GM19193 (cell line): Measurements from ENCODE around the gene LHX3.

Source experiments
- POLR2A ChIP-seq: IDR thresholded peaks from 4 replicates; pipeline ENCODE4 v1.6.1; 2011; ENCODE audit not compliant: insufficient read depth, insufficient read length; ENCODE audit errors: extremely low read depth

The LHX3 gene

DNA sequence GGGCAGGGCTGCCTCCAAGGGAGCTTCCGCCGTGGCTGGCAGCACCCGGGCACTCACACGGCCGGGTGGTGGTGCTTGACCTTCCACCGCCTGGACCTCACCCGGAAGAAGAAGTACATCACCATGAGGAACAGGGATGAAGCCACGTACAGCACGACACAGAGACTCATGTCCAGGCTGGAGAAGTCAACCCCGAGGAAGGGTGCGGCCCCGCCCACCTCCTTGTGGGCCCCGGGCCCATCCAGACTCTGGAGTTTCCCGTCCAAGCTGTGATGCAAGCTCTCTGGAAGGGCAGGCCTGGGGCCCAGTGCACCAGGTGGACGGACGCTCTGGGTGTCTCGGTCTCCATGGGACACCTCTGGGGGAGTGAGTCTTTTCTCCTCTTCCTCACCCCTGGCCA, 3.7 kb upstream of the LHX3 start:
- no peak for TF ChIP-seq POLR2A

DNA sequence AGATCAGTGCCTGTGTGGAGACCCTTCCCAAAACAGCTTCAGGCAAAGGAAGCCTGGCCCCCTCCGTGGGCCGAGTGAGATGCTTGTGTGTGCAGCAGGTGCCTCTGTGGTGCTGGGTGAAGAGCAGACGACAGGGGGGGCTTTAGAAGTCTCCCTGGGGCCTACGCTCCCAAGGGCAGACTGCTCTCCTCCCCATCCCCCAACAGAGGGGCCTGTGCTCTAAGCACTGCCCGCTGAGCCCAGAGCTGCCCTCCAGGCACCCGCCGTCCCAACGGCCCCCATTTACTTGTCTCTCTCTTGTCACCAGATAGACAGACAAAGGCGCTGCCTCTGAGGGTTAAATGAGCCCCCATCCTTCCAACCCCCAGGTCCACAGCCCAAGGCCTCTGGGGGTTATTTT, 2.7 kb upstream of the LHX3 start:
- no peak for TF ChIP-seq POLR2A

DNA sequence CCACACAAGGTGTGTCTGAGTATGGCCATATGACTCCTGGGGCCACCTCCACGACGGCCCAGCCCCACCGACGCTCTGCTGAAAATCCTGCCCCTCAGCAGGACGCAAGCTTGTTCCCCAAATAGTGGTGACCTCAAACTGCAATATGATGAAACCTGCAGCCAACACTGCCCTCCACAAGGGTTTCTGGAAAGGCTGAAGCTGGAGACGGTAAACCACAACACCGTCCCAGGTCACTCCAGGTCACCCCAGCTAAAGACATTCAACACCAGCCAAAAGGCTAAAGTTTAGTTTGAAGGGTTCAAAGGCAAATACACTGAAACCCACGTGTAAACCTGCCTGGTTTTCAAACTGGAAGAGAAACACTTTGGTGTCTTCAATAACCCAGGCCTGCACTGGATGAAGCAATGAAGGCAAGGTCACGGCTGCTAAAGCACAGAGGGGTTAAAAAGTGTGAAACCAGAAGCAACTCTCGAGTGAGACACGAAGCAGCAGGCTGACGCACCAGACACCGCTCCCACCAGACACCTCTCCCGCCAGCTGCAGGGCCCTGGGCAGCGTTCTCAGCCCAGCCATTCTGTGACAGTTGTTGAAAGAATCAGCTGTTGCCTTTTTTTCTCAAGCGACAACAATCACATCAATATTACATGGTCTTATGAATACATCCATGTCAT, 1.8 kb upstream of the LHX3 start:
- no peak for TF ChIP-seq POLR2A

DNA sequence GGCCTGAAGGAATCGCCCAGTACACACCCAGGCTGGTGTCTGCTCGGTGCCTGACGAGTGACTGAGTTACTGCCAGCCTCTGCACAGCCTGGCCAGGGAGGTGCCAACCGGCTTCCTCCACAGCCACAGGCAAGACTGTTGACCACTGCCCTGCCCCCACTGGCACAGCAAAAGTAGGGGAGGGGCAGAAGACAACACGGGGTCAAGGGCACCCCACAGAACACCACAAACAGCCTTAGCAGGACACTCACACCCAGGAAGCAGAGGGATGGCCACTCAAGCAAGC, 722 bp upstream of the LHX3 start:
- no peak for TF ChIP-seq POLR2A

DNA sequence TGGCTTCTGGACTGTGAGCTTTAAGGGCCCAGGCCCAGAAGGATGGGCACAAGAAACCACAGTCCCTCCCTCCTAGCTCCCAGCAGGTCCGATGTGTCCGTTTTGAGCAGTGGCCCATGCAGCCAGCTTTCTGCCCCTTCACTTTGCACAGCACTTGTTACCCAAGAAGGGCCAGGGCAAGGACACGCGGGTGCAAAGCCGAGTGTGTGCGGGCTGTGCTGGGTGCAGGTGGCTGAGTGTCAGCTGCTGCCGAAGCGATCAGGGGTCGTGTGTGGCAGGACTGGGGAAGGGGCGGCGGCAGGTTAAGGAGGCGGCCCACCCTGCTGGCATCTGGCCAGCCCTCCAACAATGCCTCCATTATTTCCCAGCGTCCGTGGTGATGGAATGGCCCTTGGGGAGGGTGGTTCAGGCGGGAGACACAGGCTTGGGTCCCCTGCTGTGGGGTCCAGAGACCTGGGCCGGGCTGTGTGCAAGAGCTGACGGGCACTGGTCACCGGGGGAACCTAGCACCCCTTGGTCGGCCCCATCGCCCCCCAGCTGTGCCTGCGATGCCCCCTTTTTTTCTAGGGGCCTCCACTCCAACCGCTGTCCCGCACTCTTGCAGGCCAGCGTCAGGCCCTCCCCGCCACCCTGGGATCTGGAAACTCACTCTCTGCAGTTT, 653 bp downstream of the LHX3 start:
- TF ChIP-seq POLR2A = no peak

DNA sequence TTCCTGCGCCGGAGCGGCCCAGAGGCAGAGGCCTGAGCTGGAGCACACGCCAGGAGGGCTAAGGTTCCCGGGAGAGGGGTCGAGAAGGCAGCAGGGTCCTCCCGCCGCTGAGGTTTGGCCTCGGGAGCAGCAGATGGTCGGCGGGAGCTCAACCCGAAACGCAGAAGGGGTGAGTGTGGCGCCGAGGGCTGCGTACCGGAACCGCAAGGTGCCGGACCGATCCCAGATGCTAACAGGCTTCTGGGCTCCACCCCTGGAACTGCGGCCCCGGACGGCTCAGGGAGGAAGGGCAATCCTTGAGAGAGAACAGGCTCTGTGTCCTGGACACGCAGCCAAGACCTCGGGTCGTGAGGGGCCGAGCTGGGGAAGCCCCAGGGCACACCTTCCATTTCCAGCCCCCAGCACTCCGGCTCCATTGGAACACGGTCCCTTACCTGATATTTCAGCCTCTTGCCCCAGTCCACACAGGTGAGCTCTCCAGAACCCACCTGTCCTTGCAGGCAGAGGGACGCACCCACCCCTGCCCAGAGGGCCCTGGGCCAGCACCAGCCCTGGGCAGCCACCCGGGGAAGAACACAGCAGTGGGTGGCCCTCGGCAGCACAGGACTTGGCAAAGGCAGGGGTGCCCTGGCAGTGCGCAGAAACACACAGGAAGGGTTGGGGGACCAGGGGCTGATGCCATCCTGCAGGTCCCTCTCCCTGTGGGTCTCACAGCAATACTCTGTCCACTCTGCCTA, 1.4 kb downstream of the LHX3 start:
- no peak for TF ChIP-seq POLR2A

DNA sequence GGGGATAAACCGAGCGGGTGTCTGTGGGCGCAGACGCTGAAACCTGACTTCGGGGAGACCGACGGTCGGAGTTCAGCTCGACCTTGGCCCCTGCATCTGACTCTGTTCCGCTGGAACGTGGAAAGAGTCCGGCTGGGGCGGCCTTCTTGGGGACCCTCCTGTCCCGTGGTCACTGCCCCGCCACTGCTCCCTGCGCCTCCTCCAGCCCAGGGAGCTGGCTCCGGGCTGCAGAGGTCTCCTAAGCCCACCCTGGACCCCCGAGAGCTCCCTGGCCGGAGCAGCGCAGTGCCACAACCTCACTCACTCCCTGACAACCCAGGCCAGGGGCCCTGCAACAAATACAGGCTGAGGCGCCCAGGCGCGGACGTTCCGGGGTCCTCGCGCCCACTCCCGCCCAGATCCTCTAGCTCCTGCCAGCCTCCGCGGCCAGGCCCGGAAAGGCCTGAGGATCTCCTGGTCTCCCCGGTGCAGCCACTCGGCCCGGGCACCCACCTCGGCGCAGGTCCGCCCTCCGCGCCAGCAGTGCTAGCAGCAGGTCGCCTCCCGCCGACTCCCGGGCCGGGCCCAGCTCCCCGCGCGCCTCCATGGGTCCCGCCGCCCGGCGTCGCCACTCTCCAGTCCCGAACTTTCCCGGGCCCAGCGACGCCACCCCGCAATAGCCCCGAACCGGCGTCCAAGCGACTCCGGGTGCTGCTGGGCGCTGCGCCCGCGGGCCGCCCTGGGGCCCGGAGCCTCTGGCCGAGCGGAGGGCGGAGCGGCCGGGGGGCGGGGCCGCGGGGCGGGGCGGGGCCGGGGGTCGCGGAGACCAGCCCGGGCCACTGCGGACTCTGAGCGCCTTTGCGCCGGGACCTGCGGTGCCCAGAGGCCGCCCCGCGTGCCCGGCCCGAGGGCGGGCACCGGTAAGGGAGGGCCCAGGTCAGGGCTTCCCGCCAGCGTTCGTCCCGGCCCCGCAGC, 2.2 kb downstream of the LHX3 start:
- TF ChIP-seq POLR2A = no peak

DNA sequence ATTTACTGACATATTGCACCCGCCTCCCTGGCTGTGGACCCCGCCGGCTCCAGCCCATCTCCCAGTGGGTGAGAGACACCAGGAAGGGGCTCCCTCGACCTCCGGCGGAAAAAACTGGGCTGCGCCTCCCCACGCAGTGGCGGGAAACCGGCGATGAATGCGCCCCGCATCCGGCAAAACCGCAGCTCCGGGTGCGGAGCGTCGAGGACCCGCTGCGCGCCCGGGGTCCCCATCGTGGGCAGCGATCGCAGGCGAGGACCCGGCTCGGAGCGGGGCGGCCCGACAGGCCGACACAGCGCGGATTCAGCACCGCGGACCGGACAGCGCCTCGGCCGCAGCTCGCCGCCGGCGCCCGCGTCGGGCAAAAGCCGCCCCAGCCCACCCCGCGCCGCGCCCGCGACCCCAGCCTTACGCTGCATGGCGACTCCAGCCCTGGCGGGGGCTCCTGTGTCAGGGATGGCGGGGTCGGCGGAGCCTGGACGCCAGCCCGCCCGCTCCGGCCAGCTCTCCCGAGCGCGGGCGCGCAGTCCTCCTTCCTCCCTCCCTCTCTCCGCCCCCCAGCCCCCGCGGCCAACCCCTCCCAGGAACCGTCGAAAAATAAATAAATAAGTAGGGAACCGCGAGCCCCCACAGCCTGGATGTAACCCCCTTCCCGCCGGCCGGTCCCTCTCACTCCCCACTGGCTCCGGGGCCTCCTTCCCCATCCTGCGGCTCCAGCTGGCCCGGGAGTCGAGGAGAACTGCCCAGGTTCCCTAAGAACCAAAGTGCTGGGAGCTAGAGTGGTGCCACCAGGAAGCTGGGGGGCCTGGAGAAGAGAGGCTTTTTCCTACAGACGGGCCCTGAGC, 3.1 kb downstream of the LHX3 start:
- TF ChIP-seq POLR2A = no peak

DNA sequence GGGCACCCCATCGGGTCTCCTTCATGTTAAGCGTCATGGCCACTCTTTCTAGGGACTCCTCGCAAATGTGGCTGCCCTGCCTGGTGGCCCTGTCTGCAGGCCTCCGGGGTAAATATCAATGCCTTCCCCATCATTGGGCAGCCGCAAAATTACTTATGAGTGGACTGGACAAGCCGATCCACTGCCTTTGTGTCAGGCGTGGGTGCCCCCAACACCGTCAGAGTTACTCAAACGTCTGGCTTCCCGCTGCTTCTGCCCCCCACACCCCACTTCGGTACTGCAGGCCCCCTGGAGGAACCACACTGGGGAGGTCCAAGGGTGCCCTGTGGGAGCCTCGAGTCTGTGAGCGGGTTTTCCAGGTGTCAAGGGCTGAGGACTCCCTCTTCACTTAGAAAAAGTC, 3.8 kb downstream of the LHX3 start:
- no peak for TF ChIP-seq POLR2A

DNA sequence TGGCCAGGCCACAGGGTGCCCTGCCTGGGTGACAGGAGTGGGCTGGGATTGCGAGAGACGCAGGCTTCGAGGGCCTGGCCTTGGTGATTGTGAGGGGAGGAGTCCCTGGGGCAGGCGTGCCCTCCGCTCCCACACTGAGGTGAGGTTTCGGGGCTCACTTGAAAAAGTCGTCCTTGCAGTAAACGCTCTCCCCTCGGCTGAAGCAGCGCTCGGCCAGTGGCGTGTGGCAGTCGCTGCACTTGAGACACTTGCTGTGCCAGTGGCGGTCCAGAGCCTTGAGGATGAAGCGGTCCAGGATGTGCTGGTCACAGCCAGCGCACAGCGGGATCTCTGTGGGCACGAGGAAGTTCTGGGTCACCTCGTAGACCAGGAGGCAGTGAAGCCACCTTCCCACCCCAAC, 4.5 kb downstream of the LHX3 start:
- no peak for TF ChIP-seq POLR2A

DNA sequence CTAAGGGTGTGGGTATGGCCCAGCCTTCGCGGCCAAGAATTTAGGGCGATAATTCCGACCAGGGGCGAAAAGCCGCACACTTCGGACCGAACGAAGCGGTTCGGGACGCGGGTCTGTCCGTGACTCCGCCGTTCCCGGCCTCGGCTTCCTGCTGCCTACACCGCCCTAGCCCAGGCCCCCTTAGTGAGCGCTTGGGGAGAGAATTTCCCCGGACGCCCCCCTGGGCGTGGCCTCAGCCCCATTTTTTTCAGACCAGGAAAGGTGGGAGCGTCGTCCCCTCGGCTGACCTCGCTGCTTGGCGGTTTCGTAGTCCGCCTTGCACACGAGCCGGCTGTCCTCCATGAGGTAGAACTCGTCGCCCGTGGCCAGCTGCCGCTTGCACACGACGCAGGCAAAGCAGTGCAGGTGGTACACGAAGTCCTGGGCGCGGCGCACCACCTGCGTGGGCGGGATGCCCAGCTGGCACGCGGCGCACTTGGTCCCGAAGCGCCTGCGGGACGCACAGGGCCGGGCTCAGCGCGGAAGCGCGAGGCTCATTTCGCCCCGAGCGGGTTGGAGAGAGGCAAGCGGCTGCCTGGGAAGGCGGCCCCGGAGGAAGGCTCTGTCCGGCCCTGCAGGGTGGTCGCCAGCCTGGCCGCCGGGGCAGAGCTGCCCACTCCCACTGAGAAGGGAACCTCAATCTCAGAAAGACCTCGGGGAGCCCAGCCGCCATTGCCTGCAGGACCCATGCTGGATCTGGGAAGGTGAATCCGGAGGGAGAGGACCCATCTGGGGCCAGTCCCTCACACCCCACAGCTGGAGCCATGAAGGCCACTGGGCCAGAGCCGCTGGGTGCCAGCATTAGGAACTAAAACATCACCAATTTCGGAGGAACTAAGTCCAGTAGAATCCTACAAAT, 5.3 kb downstream of the LHX3 start:
- no peak for TF ChIP-seq POLR2A

DNA sequence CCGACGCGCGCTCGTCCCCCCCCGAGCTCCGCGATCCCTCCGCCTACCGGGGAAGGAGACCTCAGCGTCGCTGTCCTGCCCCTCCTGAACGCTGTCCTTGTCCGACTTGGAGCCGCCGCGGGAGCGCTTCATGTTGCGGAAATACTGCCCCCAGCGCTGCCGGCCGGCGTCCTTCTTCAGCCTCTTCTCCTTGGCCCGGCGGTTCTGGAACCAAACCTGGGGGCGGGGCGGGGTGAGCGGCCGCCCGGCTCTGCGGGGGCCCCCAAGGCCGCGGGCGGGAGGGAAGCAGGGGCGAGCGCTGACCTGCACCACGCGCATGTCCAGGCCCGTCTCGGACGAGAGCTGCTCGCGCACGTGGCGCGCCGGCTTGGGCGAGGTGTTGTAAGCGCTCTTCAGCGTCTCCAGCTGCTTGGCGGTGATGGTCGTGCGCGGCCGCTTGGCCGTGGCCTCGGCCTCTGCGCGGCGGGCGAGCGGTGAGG, 6.3 kb downstream of the LHX3 start:
- TF ChIP-seq POLR2A = no peak

DNA sequence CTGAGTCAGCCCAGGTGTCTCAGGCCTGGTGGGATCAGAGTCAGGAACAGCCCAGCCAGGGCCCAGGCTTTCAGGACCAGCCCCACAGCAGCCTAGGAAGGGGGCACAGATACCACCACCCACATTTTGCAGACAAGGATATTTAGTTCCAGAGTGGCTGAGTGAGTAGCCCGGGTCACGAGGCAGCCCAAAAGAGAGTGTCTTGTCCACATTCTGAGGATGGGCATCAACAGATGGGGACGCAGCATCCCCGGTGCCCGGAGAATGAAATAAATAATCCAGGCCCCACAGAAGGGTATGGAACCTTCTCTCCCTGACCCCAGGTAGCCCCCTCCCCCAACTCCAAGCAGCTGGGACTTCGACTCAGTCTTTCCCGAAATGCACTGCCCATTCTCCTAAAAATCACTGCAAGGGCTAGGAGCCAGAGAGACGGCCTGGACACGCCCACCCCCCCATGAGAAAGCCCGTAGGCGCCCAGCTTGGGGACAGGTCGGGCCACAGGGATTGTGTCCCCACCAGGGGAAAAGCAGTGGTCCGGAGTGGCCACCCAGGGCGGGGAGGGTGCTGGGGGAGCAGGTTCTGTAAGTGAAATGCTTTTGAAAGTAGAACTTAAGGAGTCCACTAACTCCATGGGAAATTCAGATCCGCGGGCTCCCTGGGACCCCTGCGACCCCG, 6.9 kb downstream of the LHX3 start:
- no peak for TF ChIP-seq POLR2A
